GM23248 (cell line): ENCODE measurements around the gene LRCOL1. TPM values are rescaled to one million over a fixed set of nuclear protein-coding genes. Genes with fewer than 3 reads are reported as not detected.
A peak's percentile ranks its signal among the peaks of the same experiment; 100 is the strongest.

ENCODE experiments used
- DNase-seq: peaks from one replicate; pipeline ENCODE4 v3.0.0-alpha.2; 2015
- H2AFZ ChIP-seq: fragments of 200-600 bp; sonication (generic); 2 replicates; pipeline ENCODE4 v1.6.1; 2016; ENCODE audit warnings: antibody characterized with exemption
- H3F3A ChIP-seq: fragments of 200-600 bp; sonication (generic); 2 replicates; pipeline ENCODE4 v1.6.1; 2016; ENCODE audit warnings: mild to moderate bottlenecking, antibody characterized with exemption, mixed run types; ENCODE audit not compliant: insufficient read depth
- H3K27ac ChIP-seq: fragments of 200-600 bp; sonication (generic); 2 replicates; pipeline ENCODE4 v1.5.1; 2016; ENCODE audit warnings: mild to moderate bottlenecking
- H3K27me3 ChIP-seq: fragments of 200-600 bp; sonication (generic); replicated peaks from 2 replicates; pipeline ENCODE4 v1.6.1; 2016; ENCODE audit warnings: mild to moderate bottlenecking; ENCODE audit not compliant: insufficient read depth
- H3K36me3 ChIP-seq: fragments of 200-600 bp; sonication (generic); 2 replicates; pipeline ENCODE4 v1.6.1; 2016; ENCODE audit warnings: low read depth, mild to moderate bottlenecking
- H3K4me1 ChIP-seq: fragments of 200-600 bp; sonication (generic); 2 replicates; pipeline ENCODE4 v1.6.1; 2016; ENCODE audit warnings: mild to moderate bottlenecking; ENCODE audit not compliant: insufficient read depth
- H3K4me2 ChIP-seq: fragments of 200-600 bp; sonication (generic); one replicate; pipeline ENCODE4 v1.6.1; 2016; ENCODE audit warnings: mild to moderate bottlenecking; ENCODE audit not compliant: unreplicated experiment
- H3K4me3 ChIP-seq: fragments of 200-600 bp; sonication (generic); 2 replicates; pipeline ENCODE4 v1.5.1; 2016; ENCODE audit warnings: mild to moderate bottlenecking
- H3K79me2 ChIP-seq: fragments of 200-600 bp; sonication (generic); 2 replicates; pipeline ENCODE4 v1.6.1; 2016; ENCODE audit warnings: mild to moderate bottlenecking; ENCODE audit not compliant: insufficient read depth
- H3K9ac ChIP-seq: fragments of 200-600 bp; sonication (generic); 2 replicates; pipeline ENCODE4 v1.6.1; 2016; ENCODE audit warnings: mild to moderate bottlenecking
- H3K9me2 ChIP-seq: fragments of 200-600 bp; sonication (generic); 2 replicates; pipeline ENCODE4 v1.6.1; 2016; ENCODE audit warnings: mixed run types, mild to moderate bottlenecking, moderate library complexity; ENCODE audit not compliant: insufficient read depth
- H3K9me3 ChIP-seq: fragments of 200-600 bp; sonication (generic); one replicate; pipeline ENCODE4 v1.6.1; 2017; ENCODE audit warnings: low read depth
- H4K20me1 ChIP-seq: fragments of 200-600 bp; sonication (generic); 2 replicates; pipeline ENCODE4 v1.6.0; 2016; ENCODE audit not compliant: insufficient read depth
- EZH2 ChIP-seq: fragments of 200-600 bp; sonication (generic); IDR thresholded peaks from 2 replicates; pipeline ENCODE4 v1.6.1; 2018; ENCODE audit warnings: antibody characterized with exemption, mild to moderate bottlenecking; ENCODE audit not compliant: insufficient read depth, poor library complexity, severe bottlenecking
- EZH2phosphoT487 ChIP-seq: fragments of 200-600 bp; sonication (generic); IDR thresholded peaks from 2 replicates; pipeline ENCODE4 v1.6.1; 2018; ENCODE audit warnings: antibody characterized with exemption, moderate library complexity, mild to moderate bottlenecking, low read depth; ENCODE audit not compliant: insufficient read depth
- WGBS, 2 experiments: methylation state at CpG; one replicate each; pipeline ENCODE4 v1.1.6; 2015 to 2017; ENCODE audit warnings: low lambda C conversion rate in 2 of 2, low coverage in 1 of 2; ENCODE audit errors: missing lambda C conversion rate in 2 of 2; 5-methylcytosine and 5-hydroxymethylcytosine counted together
- in situ Hi-C: fragments of 300-500 bp; cut with MboI; formaldehyde crosslinking; loops from 2 replicates; pipeline ENCODE4 v1.15.0; 2020
- polyA plus RNA-seq: library from polyadenylated mRNA; unstranded; fragments of >200 nt; fragmentation: Nextera tagmentation; extraction: Ambion mirVana; gene quantifications from 2 replicates; pipeline ENCODE4 v1.2.1, GENCODE V29; 2016
- total RNA-seq: library from RNA; depleted of rRNA; stranded (reverse); fragments of >200 nt; shearing (Covaris generic); gene quantifications from 2 replicates; pipeline ENCODE4 v1.2.3, GENCODE V29; 2014

Gene LRCOL1
- total and polyA plus RNA-seq, 2 experiments from 2014 or later = not detected

DNA sequence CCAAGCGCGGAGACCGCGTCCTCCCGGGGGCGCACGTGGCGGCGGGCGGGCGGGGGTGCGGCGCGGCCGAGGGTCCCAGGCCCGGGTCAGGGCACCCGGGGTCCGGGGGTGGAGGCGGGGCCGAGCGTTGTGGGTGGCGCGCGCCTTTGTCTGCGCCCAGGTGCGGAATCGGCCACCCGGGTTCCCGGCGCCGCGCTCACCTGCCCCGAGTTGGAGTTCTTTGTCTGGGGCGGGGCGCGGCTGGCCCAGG is 50.1 kb downstream of the LRCOL1 start:
- 0 out of 2 replicates have a peak, but pooled peaks cover 3% of the 10 kb centered on the region for H3K4me1 ChIP-seq
- H4K20me1 ChIP-seq = no peaks in the 10 kb centered on the region
- H3K27ac ChIP-seq = no peak overlapping the region
- H3K9ac ChIP-seq = peak overlapping the region; percentile 37; the same call in 1 of the 2 replicates
- H2AFZ ChIP-seq = no peak overlapping the region
- no peaks in the 10 kb centered on the region for H3K9me2 ChIP-seq
- H3K4me3 ChIP-seq = peak overlapping the region; percentile 69
- no peaks in the 10 kb centered on the region for H3K36me3 ChIP-seq
- H3K27me3 ChIP-seq = no peaks in the 10 kb centered on the region
- no peaks in the 10 kb centered on the region for H3K79me2 ChIP-seq
- TF ChIP-seq EZH2 (no peak), EZH2phosphoT487 (no peak)
- peak overlapping the region; percentile 72 for H3K4me2 ChIP-seq
- no peaks in the 10 kb centered on the region for H3F3A ChIP-seq
- H3K9me3 ChIP-seq = no peaks in the 10 kb centered on the region
- 0 to 2% methylated on average over 7 to 32 of the region's 36 CpGs for WGBS, 2 experiments
- peak; percentile 33 for DNase-seq
- in situ Hi-C loops = no loop called here

DNA sequence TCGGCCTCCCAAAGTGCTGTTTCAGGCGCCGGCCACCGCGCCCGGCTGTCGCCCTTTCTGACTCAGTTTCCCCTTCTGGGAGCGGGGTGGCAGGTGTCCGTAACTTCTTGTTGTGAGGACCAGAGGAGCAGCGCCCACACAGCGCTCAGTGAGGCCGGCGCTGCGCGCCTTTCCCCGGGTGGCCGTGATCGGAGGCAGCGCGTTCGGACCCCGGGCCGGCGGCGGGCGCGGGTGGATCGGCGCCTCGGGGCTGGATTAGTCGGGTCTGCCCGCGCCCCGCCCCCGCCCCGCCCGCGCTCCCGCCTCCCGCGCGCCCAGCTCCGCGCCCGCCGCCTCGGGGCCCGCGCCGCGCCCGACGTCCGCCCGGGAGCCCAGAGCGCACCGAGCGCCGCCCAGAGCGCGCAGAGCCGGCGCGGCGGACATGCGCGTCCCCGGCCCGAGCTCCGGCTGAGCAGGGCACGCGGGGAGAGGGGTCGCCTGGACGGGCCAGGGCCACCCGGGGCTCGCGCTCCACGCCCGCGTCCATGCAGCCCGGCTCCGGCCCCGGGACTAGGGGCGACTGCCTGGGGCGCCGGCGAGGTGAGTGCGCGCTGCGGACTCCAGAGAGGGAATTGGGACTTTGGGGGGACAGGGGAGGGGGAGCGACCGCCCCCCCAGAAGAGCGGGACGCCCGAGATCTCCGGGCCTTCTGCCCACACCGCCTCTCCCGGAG is 50.6 kb downstream of the LRCOL1 start:
- Histone ChIP-seq H3K9me2 (no peaks in the 10 kb centered on the region), H3K4me1 (0 out of 2 replicates have a peak, but pooled peaks cover 3% of the 10 kb centered on the region), H3K4me2 (peak overlapping the region; percentile 89), H3K27ac (no peak overlapping the region), H3K36me3 (no peaks in the 10 kb centered on the region), H2AFZ (no peak overlapping the region), H4K20me1 (no peaks in the 10 kb centered on the region), H3K79me2 (no peaks in the 10 kb centered on the region), H3K9ac (peak overlapping the region; percentile 37; the same call in 1 of the 2 replicates), H3K9me3 (no peaks in the 10 kb centered on the region), H3K4me3 (peak overlapping the region; percentile 79), H3K27me3 (no peaks in the 10 kb centered on the region), H3F3A (no peaks in the 10 kb centered on the region)
- TF ChIP-seq EZH2 = no peak
- TF ChIP-seq EZH2phosphoT487 = no peak
- in situ Hi-C loops = no loop called here
- DNase-seq = peak; percentile 65
- WGBS, 2 experiments = 1 to 2% methylated on average over 52 to 65 of the region's 98 CpGs

DNA sequence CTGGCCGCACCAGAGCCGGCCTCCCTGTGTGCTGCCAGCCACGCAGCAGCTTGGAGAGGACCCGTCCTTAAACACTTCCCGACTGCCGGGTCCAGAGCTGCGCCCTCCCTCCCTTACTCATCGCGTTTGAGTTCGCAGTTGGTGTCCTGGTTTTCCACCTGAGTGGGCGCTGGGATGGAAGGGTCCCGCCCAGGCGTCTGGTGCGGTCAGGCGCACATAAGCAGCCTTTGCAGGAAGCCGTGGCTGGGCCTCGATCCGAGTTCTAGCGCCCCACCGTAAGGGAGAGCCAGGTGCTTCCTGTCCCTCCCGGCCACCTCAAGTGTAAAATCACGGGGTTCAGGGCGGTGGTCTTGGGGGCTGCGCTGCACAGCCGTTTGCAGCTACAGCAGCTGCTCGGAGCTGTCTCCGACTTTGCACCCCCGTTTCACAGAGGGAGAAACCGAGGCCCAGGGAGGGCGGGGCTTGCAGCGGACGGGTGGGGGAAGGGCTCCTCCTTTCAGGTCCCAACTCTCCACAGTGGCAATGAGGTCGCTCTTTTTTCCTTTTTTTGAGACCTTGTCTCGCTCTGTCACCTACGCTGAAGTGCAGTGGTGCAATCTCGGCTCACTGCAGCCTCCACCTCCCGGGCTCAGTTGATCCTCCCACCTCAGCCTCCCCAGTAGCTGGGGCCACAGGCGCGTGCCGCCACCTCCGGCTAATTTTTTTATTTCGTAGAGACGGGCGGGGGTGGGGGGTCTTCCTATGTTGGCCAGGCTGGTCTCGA is 51.3 kb downstream of the LRCOL1 start:
- Histone ChIP-seq H3K9me2 (no peaks in the 10 kb centered on the region), H3K9ac (no peak overlapping the region), H3K27me3 (no peaks in the 10 kb centered on the region), H3K9me3 (no peaks in the 10 kb centered on the region), H4K20me1 (no peaks in the 10 kb centered on the region), H3K4me1 (0 out of 2 replicates have a peak, but pooled peaks cover 3% of the 10 kb centered on the region), H3K4me3 (peak overlapping the region; percentile 79), H2AFZ (no peak overlapping the region), H3K79me2 (no peaks in the 10 kb centered on the region), H3K36me3 (no peaks in the 10 kb centered on the region), H3K27ac (no peak overlapping the region), H3K4me2 (peak overlapping the region; percentile 89), H3F3A (no peaks in the 10 kb centered on the region)
- in situ Hi-C loops = no loop called here
- WGBS, 2 experiments = 58% methylated on average over 30 to 45 of the region's 45 CpGs
- TF ChIP-seq EZH2 = no peak
- TF ChIP-seq EZH2phosphoT487 = no peak
- no peak for DNase-seq

DNA sequence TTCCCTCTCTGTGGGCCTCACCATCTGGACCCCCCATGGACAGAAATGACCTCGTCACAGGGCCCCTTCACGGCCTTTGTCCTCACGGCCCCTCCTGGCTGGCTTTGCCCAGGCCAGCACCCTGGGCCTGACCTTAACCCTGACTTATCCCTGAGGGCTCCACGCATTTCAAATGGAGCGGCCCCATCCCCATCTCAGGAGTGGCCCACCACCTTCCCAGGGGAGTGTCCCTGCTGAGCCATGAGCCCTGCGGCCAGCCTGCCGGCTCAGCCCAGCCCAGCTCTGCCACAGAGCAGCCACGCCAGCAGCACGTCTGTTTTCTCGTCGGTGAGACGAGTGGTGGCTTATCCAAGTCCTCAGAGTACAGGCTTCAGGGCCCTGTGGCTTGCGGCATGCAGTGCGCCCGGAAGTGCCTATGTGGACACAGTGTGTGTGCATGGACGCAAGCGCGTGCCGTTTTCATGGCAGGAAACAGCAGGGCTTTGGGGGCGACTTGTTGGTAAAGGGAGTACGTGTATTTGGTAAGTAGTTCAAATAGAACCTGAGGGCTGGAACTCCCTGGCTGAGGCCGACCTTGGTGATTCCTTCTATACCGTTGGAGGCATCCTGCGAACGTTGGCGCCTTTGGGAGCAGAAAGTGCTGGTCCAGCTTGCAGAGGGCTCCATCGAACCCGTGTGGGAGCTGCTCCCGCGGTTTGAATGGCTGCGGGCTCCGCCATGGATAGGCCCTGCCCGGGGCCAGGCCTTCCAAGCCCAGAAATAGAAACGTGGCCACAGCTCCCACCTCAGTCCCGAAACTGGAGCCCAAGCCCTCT is 52.1 kb downstream of the LRCOL1 start:
- Histone ChIP-seq H3K9me3 (no peaks in the 10 kb centered on the region), H3K79me2 (no peaks in the 10 kb centered on the region), H2AFZ (no peak overlapping the region), H3K9ac (no peak overlapping the region), H3F3A (no peaks in the 10 kb centered on the region), H3K36me3 (no peaks in the 10 kb centered on the region), H4K20me1 (no peaks in the 10 kb centered on the region), H3K9me2 (no peaks in the 10 kb centered on the region), H3K27ac (no peak overlapping the region), H3K27me3 (no peaks in the 10 kb centered on the region), H3K4me2 (no peak overlapping the region), H3K4me1 (0 out of 2 replicates have a peak, but pooled peaks cover 3% of the 10 kb centered on the region), H3K4me3 (no peak overlapping the region)
- DNase-seq = no peak
- WGBS, 2 experiments = 74% methylated on average over 32 to 34 of the region's 35 CpGs
- TF ChIP-seq EZH2 (no peak), EZH2phosphoT487 (no peak)
- in situ Hi-C loops = no loop called here
